Measurements from ENCODE around the gene ECEL1. TPM values are rescaled to one million over a fixed set of nuclear protein-coding genes. Genes with fewer than 3 reads are reported as not detected.

ECEL1 gene
- total and polyA plus RNA-seq, 2 experiments from 2014 or later = 0.54 TPM; not detected in 1

- Histone ChIP-seq H3K36me3 (ENCODE audit: low read depth) (no peaks in the 10 kb centered on the region), H3K79me2 (ENCODE audit: insufficient read depth) (no peaks in the 10 kb centered on the region), H4K20me1 (ENCODE audit: insufficient read depth) (no peaks in the 10 kb centered on the region), H3K27ac (no peak overlapping the region), H3K9ac (no peak overlapping the region), H3K4me1 (ENCODE audit: insufficient read depth) (no peaks in the 10 kb centered on the region), H3K27me3 (replicated peaks; ENCODE audit: insufficient read depth) (peaks cover 56% of the 10 kb centered on the region), H3K9me2 (ENCODE audit: insufficient read depth) (no peaks in the 10 kb centered on the region), H3K9me3 (ENCODE audit: low read depth) (no peaks in the 10 kb centered on the region), H3F3A (ENCODE audit: insufficient read depth) (no peaks in the 10 kb centered on the region), H3K4me2 (ENCODE audit: unreplicated experiment) (no peak overlapping the region), H2AFZ (no peak overlapping the region), H3K4me3 (no peak overlapping the region)
- no peak for DNase-seq
- 74 to 77% methylated on average over 3 of the region's 3 CpGs for whole genome bisulfite sequencing, 2 experiments (ENCODE audit: low coverage in 1 of 2, low lambda C conversion rate in 2 of 2, missing lambda C conversion rate in 2 of 2)
- in situ Hi-C loops (cut with MboI) = no loop called here
- TF ChIP-seq EZH2 (IDR thresholded peaks at IDR 0.05; ENCODE audit: insufficient read depth, poor library complexity, severe bottlenecking) (no peak), EZH2phosphoT487 (IDR thresholded peaks at IDR 0.05; ENCODE audit: insufficient read depth, low read depth) (no peak)
Observed at GRCh38 chr2:232516551-232516950, 28.9 kb upstream of the ECEL1 start.

DNA sequence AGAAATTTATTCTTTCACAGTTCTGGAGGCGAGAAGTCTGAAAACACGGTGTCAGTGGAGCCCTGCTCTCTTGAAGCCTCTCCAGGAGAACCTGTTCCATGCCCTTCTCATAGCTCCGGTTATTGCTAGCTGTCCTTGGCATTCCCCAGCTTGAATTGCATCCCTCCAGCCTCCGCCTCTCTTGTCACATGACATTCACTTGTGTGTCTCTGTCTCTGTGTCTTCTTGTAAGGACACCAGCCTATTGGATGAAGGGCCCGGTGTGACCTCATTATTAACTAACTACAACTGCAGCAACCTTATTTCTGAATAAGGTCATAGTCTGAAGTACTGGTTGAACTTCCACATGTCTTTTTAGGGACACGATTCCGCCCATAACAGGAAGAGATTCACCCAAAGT lies 28.0 kb upstream of the ECEL1 start:
- Histone ChIP-seq H3F3A (ENCODE audit: insufficient read depth) (no peaks in the 10 kb centered on the region), H4K20me1 (ENCODE audit: insufficient read depth) (no peaks in the 10 kb centered on the region), H3K4me3 (no peak overlapping the region), H3K4me1 (ENCODE audit: insufficient read depth) (no peaks in the 10 kb centered on the region), H3K27ac (no peak overlapping the region), H2AFZ (no peak overlapping the region), H3K4me2 (ENCODE audit: unreplicated experiment) (no peak overlapping the region), H3K9me3 (ENCODE audit: low read depth) (no peaks in the 10 kb centered on the region), H3K9me2 (ENCODE audit: insufficient read depth) (no peaks in the 10 kb centered on the region), H3K79me2 (ENCODE audit: insufficient read depth) (no peaks in the 10 kb centered on the region), H3K36me3 (ENCODE audit: low read depth) (no peaks in the 10 kb centered on the region), H3K9ac (no peak overlapping the region), H3K27me3 (replicated peaks; ENCODE audit: insufficient read depth) (peaks cover 48% of the 10 kb centered on the region)
- 57 to 72% methylated on average over 7 of the region's 7 CpGs for WGBS, 2 experiments (ENCODE audit: low coverage in 1 of 2, low lambda C conversion rate in 2 of 2, missing lambda C conversion rate in 2 of 2)
- no peak for DNase-seq
- in situ Hi-C loops (cut with MboI) = no loop called here
- TF ChIP-seq EZH2phosphoT487 (IDR thresholded peaks at IDR 0.05; ENCODE audit: insufficient read depth, low read depth) (no peak), EZH2 (IDR thresholded peaks at IDR 0.05; ENCODE audit: insufficient read depth, poor library complexity, severe bottlenecking) (no peak)

GRCh38 chr2:232513353-232513752 lies 25.7 kb upstream of the ECEL1 start:
- Histone ChIP-seq H3F3A (ENCODE audit: insufficient read depth) (no peaks in the 10 kb centered on the region), H3K9me3 (ENCODE audit: low read depth) (no peaks in the 10 kb centered on the region), H3K9me2 (ENCODE audit: insufficient read depth) (no peaks in the 10 kb centered on the region), H3K36me3 (ENCODE audit: low read depth) (no peaks in the 10 kb centered on the region), H2AFZ (no peak overlapping the region), H3K4me3 (no peak overlapping the region), H3K4me1 (ENCODE audit: insufficient read depth) (no peaks in the 10 kb centered on the region), H4K20me1 (ENCODE audit: insufficient read depth) (no peaks in the 10 kb centered on the region), H3K27ac (no peak overlapping the region), H3K27me3 (replicated peaks; ENCODE audit: insufficient read depth) (peaks cover 29% of the 10 kb centered on the region; the same call in 1 of the 2 replicates), H3K9ac (no peak overlapping the region), H3K79me2 (ENCODE audit: insufficient read depth) (no peaks in the 10 kb centered on the region), H3K4me2 (ENCODE audit: unreplicated experiment) (no peak overlapping the region)
- no peak for DNase-seq
- TF ChIP-seq EZH2 (IDR thresholded peaks at IDR 0.05; ENCODE audit: insufficient read depth, poor library complexity, severe bottlenecking) (no peak), EZH2phosphoT487 (IDR thresholded peaks at IDR 0.05; ENCODE audit: insufficient read depth, low read depth) (no peak)
- 50 to 53% methylated on average over 5 of the region's 5 CpGs for WGBS, 2 experiments (ENCODE audit: low coverage in 1 of 2, low lambda C conversion rate in 2 of 2, missing lambda C conversion rate in 2 of 2)
- in situ Hi-C loops (cut with MboI) = no loop called here

GRCh38 chr2:232512602-232513001 lies 25.0 kb upstream of the ECEL1 start:
- no peak overlapping the region for H3K9ac ChIP-seq
- H3K4me2 ChIP-seq (ENCODE audit: unreplicated experiment) = no peak overlapping the region
- DNase-seq = no peak
- H3K79me2 ChIP-seq (ENCODE audit: insufficient read depth) = no peaks in the 10 kb centered on the region
- H3K4me3 ChIP-seq = no peak overlapping the region
- no peak overlapping the region for H2AFZ ChIP-seq
- no peaks in the 10 kb centered on the region for H3K9me2 ChIP-seq (ENCODE audit: insufficient read depth)
- 65 to 74% methylated on average over 10 of the region's 10 CpGs for WGBS, 2 experiments (ENCODE audit: low coverage in 1 of 2, low lambda C conversion rate in 2 of 2, missing lambda C conversion rate in 2 of 2)
- no peaks in the 10 kb centered on the region for H4K20me1 ChIP-seq (ENCODE audit: insufficient read depth)
- no peaks in the 10 kb centered on the region for H3F3A ChIP-seq (ENCODE audit: insufficient read depth)
- H3K27me3 ChIP-seq (replicated peaks; ENCODE audit: insufficient read depth) = peaks cover 21% of the 10 kb centered on the region; the same call in 1 of the 2 replicates
- TF ChIP-seq EZH2 (IDR thresholded peaks at IDR 0.05; ENCODE audit: insufficient read depth, poor library complexity, severe bottlenecking) (no peak), EZH2phosphoT487 (IDR thresholded peaks at IDR 0.05; ENCODE audit: insufficient read depth, low read depth) (no peak)
- no peaks in the 10 kb centered on the region for H3K36me3 ChIP-seq (ENCODE audit: low read depth)
- no peak overlapping the region for H3K27ac ChIP-seq
- in situ Hi-C loops (cut with MboI) = no loop called here
- no peaks in the 10 kb centered on the region for H3K9me3 ChIP-seq (ENCODE audit: low read depth)
- H3K4me1 ChIP-seq (ENCODE audit: insufficient read depth) = no peaks in the 10 kb centered on the region
